ENCODE results near the gene ZNF627. TPM values are rescaled to one million over a fixed set of nuclear protein-coding genes. Genes with fewer than 3 reads are reported as not detected.

The ZNF627 gene
- total RNA-seq, 4 donors from 2014 or later = 3.5 to 9.2 (median 6.5) TPM

DNA sequence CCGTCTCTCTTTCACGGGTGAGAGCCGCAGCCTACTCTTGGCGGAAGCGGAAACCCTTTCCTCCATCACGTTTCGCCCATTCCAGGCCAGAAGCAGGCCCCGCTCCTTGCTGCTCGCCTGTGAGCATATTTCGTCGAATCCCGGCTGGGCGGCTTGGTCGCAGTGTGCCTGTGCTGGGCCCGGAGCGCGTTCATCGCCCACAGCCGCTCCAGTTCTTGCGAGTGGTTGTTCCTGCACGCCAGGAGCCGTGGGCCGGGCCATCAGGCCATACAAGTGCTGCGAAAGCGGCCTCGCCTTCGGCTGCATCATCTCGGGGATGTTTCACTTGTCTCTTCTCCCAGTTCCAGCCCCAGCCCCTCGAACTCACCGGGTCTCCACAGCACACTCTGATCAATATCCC, 65.0 kb downstream of the ZNF627 start:
- Histone ChIP-seq H3K9me3 (no peaks in the 10 kb centered on the region), H3K36me3 (no peaks in the 10 kb centered on the region), H3K27me3 (no peaks in the 10 kb centered on the region), H3K4me1 (no peaks in the 10 kb centered on the region), H3K4me3 (no peak overlapping the region), H3K27ac (no peak overlapping the region)
- TF ChIP-seq, protein P1, sequence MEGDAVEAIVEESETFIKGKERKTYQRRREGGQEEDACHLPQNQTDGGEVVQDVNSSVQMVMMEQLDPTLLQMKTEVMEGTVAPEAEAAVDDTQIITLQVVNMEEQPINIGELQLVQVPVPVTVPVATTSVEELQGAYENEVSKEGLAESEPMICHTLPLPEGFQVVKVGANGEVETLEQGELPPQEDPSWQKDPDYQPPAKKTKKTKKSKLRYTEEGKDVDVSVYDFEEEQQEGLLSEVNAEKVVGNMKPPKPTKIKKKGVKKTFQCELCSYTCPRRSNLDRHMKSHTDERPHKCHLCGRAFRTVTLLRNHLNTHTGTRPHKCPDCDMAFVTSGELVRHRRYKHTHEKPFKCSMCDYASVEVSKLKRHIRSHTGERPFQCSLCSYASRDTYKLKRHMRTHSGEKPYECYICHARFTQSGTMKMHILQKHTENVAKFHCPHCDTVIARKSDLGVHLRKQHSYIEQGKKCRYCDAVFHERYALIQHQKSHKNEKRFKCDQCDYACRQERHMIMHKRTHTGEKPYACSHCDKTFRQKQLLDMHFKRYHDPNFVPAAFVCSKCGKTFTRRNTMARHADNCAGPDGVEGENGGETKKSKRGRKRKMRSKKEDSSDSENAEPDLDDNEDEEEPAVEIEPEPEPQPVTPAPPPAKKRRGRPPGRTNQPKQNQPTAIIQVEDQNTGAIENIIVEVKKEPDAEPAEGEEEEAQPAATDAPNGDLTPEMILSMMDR (IDR thresholded peaks at IDR 0.05) = no peak
- TF ChIP-seq POLR2A (IDR thresholded peaks at IDR 0.05) = no peak
- WGBS, 2 donors = 91 to 94% methylated on average over 13 to 30 of the region's 30 CpGs
- intact Hi-C loops (cut with DNase I) = no loop called here
- no peak for DNase-seq

GRCh38 chr19:11663181-11663591, 65.9 kb downstream of the ZNF627 start:
- Histone ChIP-seq H3K27me3 (no peaks in the 10 kb centered on the region), H3K4me1 (no peaks in the 10 kb centered on the region), H3K27ac (no peak overlapping the region), H3K36me3 (no peaks in the 10 kb centered on the region), H3K9me3 (no peaks in the 10 kb centered on the region), H3K4me3 (no peak overlapping the region)
- WGBS, 2 donors = 76% methylated on average over 8 of the region's 8 CpGs
- DNase-seq = no peak
- no peak for TF ChIP-seq POLR2A (IDR thresholded peaks at IDR 0.05)
- TF ChIP-seq, protein P1 (IDR thresholded peaks at IDR 0.05) = no peak
- intact Hi-C loops (cut with DNase I) = no loop called here

Other genes with a start within 250 kb of the ZNF627 start
- 10 to 100 TPM in 1 of 4 donors, 1 to 10 TPM in 3; 5.1 to 14.2 (median 9.7) TPM for gene PLPPR2, start 242.1 kb upstream of the ZNF627 start, total RNA-seq
- 1 to 10 TPM; 1.0 to 2.9 (median 1.3) TPM for gene SWSAP1, start 222.8 kb upstream of the ZNF627 start, total RNA-seq
- 1 to 10 TPM in 2 of 4 donors, under 1 TPM in 2; 0.35 to 6.2 (median 1.0) TPM for gene EPOR, start 213.2 kb upstream of the ZNF627 start, total RNA-seq
- 1 to 10 TPM in 1 of 4 donors, under 1 TPM in 3; 0.22 to 1.9 (median 0.45) TPM for gene RGL3, start 178.2 kb upstream of the ZNF627 start, total RNA-seq
- gene ODAD3, start 162.4 kb upstream of the ZNF627 start, total RNA-seq = 1 to 10 TPM in 1 of 4 donors, under 1 TPM in 1, not detected in 2; 0.19 to 8.8 TPM
- 100 to 1,000 TPM in 1 of 4 donors, 10 to 100 TPM in 3; 64.1 to 107 (median 99.1) TPM for gene PRKCSH, start 161.8 kb upstream of the ZNF627 start, total RNA-seq
- gene ELAVL3, start 116.4 kb upstream of the ZNF627 start, total RNA-seq = not detected
- gene ZNF653, start 91.6 kb upstream of the ZNF627 start, total RNA-seq = 10 to 100 TPM in 1 of 4 donors, 1 to 10 TPM in 3; 3.6 to 10.2 (median 5.0) TPM
- 10 to 100 TPM; 41.4 to 47.1 (median 43.1) TPM for gene ECSIT, start 68.3 kb upstream of the ZNF627 start, total RNA-seq
- 100 to 1,000 TPM in 1 of 4 donors, 10 to 100 TPM in 3; 20.4 to 437 (median 45.0) TPM for gene CNN1, start 58.6 kb upstream of the ZNF627 start, total RNA-seq
- 10 to 100 TPM; 21.7 to 31.6 (median 28.6) TPM for gene ELOF1, start 38.3 kb upstream of the ZNF627 start, total RNA-seq
- gene ACP5, start 19.8 kb upstream of the ZNF627 start, total RNA-seq = 10 to 100 TPM; 12.2 to 61.9 (median 33.0) TPM
- gene ZNF823, start 141.5 kb downstream of the ZNF627 start, total RNA-seq = 10 to 100 TPM in 3 of 4 donors, 1 to 10 TPM in 1; 8.5 to 22.3 (median 11.8) TPM
- 1 to 10 TPM; 1.0 to 5.7 (median 2.4) TPM for gene ZNF441, start 169.5 kb downstream of the ZNF627 start, total RNA-seq
- 1 to 10 TPM in 1 of 4 donors, under 1 TPM in 3; 0.13 to 2.3 (median 0.82) TPM for gene ZNF491, start 201.0 kb downstream of the ZNF627 start, total RNA-seq
- gene ZNF440, start 216.8 kb downstream of the ZNF627 start, total RNA-seq = 10 to 100 TPM; 16.1 to 22.2 (median 19.2) TPM

All from esophagus squamous epithelium (tissue), 5 donors.